GM21786 (cell line): ENCODE data around the gene SOWAHC.
"Not testable (repeated sequence)": the region's sequence is repeated elsewhere in the genome, so short reads cannot be mapped to it uniquely, and the experiment has no call there.

Source experiments
- ATAC-seq: cut with Tn5 transposase; IDR thresholded peaks from one replicate; pipeline ENCODE4 v1.9.1; 2021; ENCODE audit not compliant: unreplicated experiment

The SOWAHC gene

GRCh38 chr2:109613922-109614714 is at the start of gene SOWAHC, which contains the start of gene SEPTIN10:
TSS of gene SOWAHC (plus strand) at chr2:109614364. CDS start at chr2:109614490, 126 bp downstream.
TSS of gene SEPTIN10 (minus strand) at chr2:109613966. CDS start at chr2:109613827, 139 bp downstream.
- peak; percentile 80 for ATAC-seq

- ATAC-seq = no peak
Measured at GRCh38 chr2:109575373-109575772, 38.8 kb upstream of the SOWAHC start.

- ATAC-seq = not testable (repeated sequence)
Measured at GRCh38 chr2:109577630-109578029, 36.5 kb upstream of the SOWAHC start.

- no peak for ATAC-seq
Measured at GRCh38 chr2:109582928-109583895, 31.0 kb upstream of the SOWAHC start.

GRCh38 chr2:109586687-109587086 is 27.5 kb upstream of the SOWAHC start:
- ATAC-seq = no peak

GRCh38 chr2:109591206-109591605 is 23.0 kb upstream of the SOWAHC start:
- ATAC-seq = no peak

- ATAC-seq = no peak
Measured at GRCh38 chr2:109592905-109593304, 21.3 kb upstream of the SOWAHC start.

- ATAC-seq = no peak
Measured at GRCh38 chr2:109594246-109594885, 19.8 kb upstream of the SOWAHC start.

- no peak for ATAC-seq
Measured at GRCh38 chr2:109595644-109596043, 18.5 kb upstream of the SOWAHC start.

- no peak for ATAC-seq
Measured at GRCh38 chr2:109597283-109597682, 16.9 kb upstream of the SOWAHC start.

GRCh38 chr2:109601783-109602182 is 12.4 kb upstream of the SOWAHC start:
- no peak for ATAC-seq

GRCh38 chr2:109602617-109603188 is 11.5 kb upstream of the SOWAHC start:
- ATAC-seq = no peak

GRCh38 chr2:109604597-109604996 is 9.6 kb upstream of the SOWAHC start:
- ATAC-seq = no peak

GRCh38 chr2:109607766-109608165 is 6.4 kb upstream of the SOWAHC start:
- ATAC-seq = no peak

- ATAC-seq = no peak
Measured at GRCh38 chr2:109609352-109610024, 4.7 kb upstream of the SOWAHC start.

GRCh38 chr2:109611467-109612095 is 2.6 kb upstream of the SOWAHC start:
- ATAC-seq = no peak

- peak; percentile 19 for ATAC-seq
Measured at GRCh38 chr2:109613081-109613921, 863 bp upstream of the SOWAHC start.

GRCh38 chr2:109614715-109615636 is 812 bp downstream of the SOWAHC start:
- ATAC-seq = no peak
